HCT116 (cell line): ENCODE measurements around the gene USP30. TPM values are rescaled to one million over a fixed set of nuclear protein-coding genes. Genes with fewer than 3 reads are reported as not detected.

ENCODE experiments used
- ATAC-seq: fragments of 200-7000 bp; cut with Tn5 transposase; 2 replicates; pipeline ENCODE4 v1.9.1; 2020; ENCODE audit warnings: mild to moderate bottlenecking, moderate library complexity
- BruUV-seq: library from RNA; stranded (reverse); fragments of 400-500 nt; replicated peaks from 2 replicates; lab custom pipeline; 2021; lab: Mats Ljungman, UMichigan
- CTCF ChIA-PET: fragments of 300-600 bp; sonication (Branson Sonifier 250); formaldehyde crosslinking; loops from one replicate; lab custom pipeline; 2021; ENCODE audit warnings: antibody characterized with exemption; lab: Charles Lee
- POLR2A ChIA-PET: fragments of 300-600, 350-600 bp; sonication (Branson Sonifier 250); formaldehyde crosslinking; loops from one replicate; lab custom pipeline; 2021; ENCODE audit warnings: antibody characterized with exemption; lab: Charles Lee
- RAD21 ChIA-PET, 2 experiments: fragments of 300-600 bp; sonication (Branson Sonifier 250); formaldehyde crosslinking; loops; one replicate each; lab custom pipeline; 2023; ENCODE audit warnings: low total read pairs in 2 of 2; ENCODE audit not compliant: uncharacterized antibody in 2 of 2, unreplicated experiment in 2 of 2, low non-redundant PET in 1 of 2; lab: Charles Lee
- DNase-seq: peaks from one replicate; pipeline ENCODE4 v3.0.0-alpha.2; 2010; ENCODE audit warnings: low read depth, low spot score
- H2AFZ ChIP-seq: fragments of 200-600 bp; shearing (Covaris generic), sonication (generic); 2 replicates; pipeline ENCODE4 v1.6.1; 2017; ENCODE audit warnings: low read depth, mixed run types, mixed read lengths, antibody characterized with exemption, low read length; ENCODE audit not compliant: poor library complexity, severe bottlenecking
- H3K27ac ChIP-seq: 2 replicates; pipeline ENCODE4 v1.5.1; 2012; ENCODE audit warnings: low read depth, low read length
- H3K27me3 ChIP-seq: fragments of 200-600 bp; sonication (generic); 2 replicates; pipeline ENCODE4 v1.6.1; 2016; ENCODE audit warnings: mixed run types, low read length, mixed read lengths; ENCODE audit not compliant: insufficient read depth
- H3K36me3 ChIP-seq, 2 experiments: fragments of 200-500 bp in 1 of 2; fragments of 200-600 bp in 1 of 2; sonication (Bioruptor generic) in 1 of 2; sonication (generic) in 1 of 2; 2 replicates each; pipeline versions ENCODE4 v1.5.1 to v1.6.1; 2014 to 2016; ENCODE audit warnings: low read length in 2 of 2, inconsistent platforms in 1 of 2, mixed read lengths in 1 of 2, mixed run types in 1 of 2; ENCODE audit not compliant: insufficient read depth in 2 of 2, control insufficient read depth in 1 of 2
- H3K4me1 ChIP-seq, 2 experiments: fragments of 200-600 bp in 1 of 2; sonication (generic) in 1 of 2; 2 replicates each; pipeline versions ENCODE4 v1.5.1 to v1.6.1; 2012 to 2017; ENCODE audit warnings: low read length in 2 of 2, inconsistent platforms in 1 of 2, mild to moderate bottlenecking in 1 of 2, mixed read lengths in 1 of 2, mixed run types in 1 of 2, moderate library complexity in 1 of 2; ENCODE audit not compliant: insufficient read depth in 2 of 2, control insufficient read depth in 1 of 2
- H3K4me2 ChIP-seq: fragments of 200-600 bp; sonication (generic); 2 replicates; pipeline ENCODE4 v1.6.1; 2017; ENCODE audit warnings: mixed run types, low read length, mixed read lengths
- H3K4me3 ChIP-seq, 2 experiments: fragments of 200-600 bp in 1 of 2; sonication (generic) in 1 of 2; replicated peaks in 1 of 2; 2 replicates each; pipeline ENCODE4 v1.5.1; 2011 to 2016; ENCODE audit warnings: low read length in 2 of 2, control low read depth in 1 of 2, low read depth in 1 of 2, mild to moderate bottlenecking in 1 of 2, mixed read lengths in 1 of 2, mixed run types in 1 of 2
- H3K79me2 ChIP-seq: fragments of 200-600 bp; sonication (generic); 2 replicates; pipeline ENCODE4 v1.6.1; 2017; ENCODE audit warnings: mild to moderate bottlenecking, mixed run types, low read length, moderate library complexity, mixed read lengths; ENCODE audit not compliant: insufficient read depth
- H3K9ac ChIP-seq: fragments of 200-600 bp; sonication (generic); 2 replicates; pipeline ENCODE4 v1.6.1; 2016; ENCODE audit warnings: low read length, mixed read lengths
- H3K9me2 ChIP-seq: fragments of 200-600 bp; sonication (generic), shearing (Covaris generic); 2 replicates; pipeline ENCODE4 v1.6.1; 2017; ENCODE audit warnings: mixed run types, mild to moderate bottlenecking, moderate library complexity; ENCODE audit not compliant: insufficient read depth
- H3K9me3 ChIP-seq, 2 experiments: fragments of 200-500 bp in 1 of 2; fragments of 200-600 bp in 1 of 2; sonication (Bioruptor generic) in 1 of 2; sonication (generic) in 1 of 2; 2 replicates each; pipeline ENCODE4 v1.6.1; 2014 to 2017; ENCODE audit warnings: low read length in 2 of 2, mixed read lengths in 2 of 2, inconsistent platforms in 1 of 2, low read depth in 1 of 2, mild to moderate bottlenecking in 1 of 2, mixed run types in 1 of 2, moderate library complexity in 1 of 2; ENCODE audit not compliant: control insufficient read depth in 1 of 2, insufficient read depth in 1 of 2
- H4K20me1 ChIP-seq: fragments of 200-600 bp; sonication (generic), shearing (Covaris generic); 2 replicates; pipeline ENCODE4 v1.6.1; 2017; ENCODE audit warnings: mixed run types, mild to moderate bottlenecking, moderate library complexity; ENCODE audit not compliant: insufficient read depth
- CEBPB ChIP-seq: IDR thresholded peaks from 2 replicates; pipeline ENCODE4 v1.6.1; 2012; ENCODE audit warnings: low read depth
- EGR1 ChIP-seq: IDR thresholded peaks from 2 replicates; pipeline ENCODE4 v1.6.1; 2012; ENCODE audit warnings: low read depth
- JUND ChIP-seq: IDR thresholded peaks from 2 replicates; pipeline ENCODE4 v1.6.1; 2012
- POLR2A ChIP-seq: IDR thresholded peaks from 2 replicates; pipeline ENCODE4 v1.7.0; 2011; ENCODE audit warnings: borderline replicate concordance; ENCODE audit not compliant: insufficient read depth, insufficient read length; ENCODE audit errors: extremely low read depth
- POLR2AphosphoS5 ChIP-seq: IDR thresholded peaks from 2 replicates; pipeline ENCODE4 v1.6.1; 2011; ENCODE audit warnings: mild to moderate bottlenecking, low read depth, low read length, moderate library complexity
- RAD21 ChIP-seq: IDR thresholded peaks from 2 replicates; pipeline ENCODE4 v1.6.1; 2012; ENCODE audit warnings: low read depth, mild to moderate bottlenecking
- REST ChIP-seq: IDR thresholded peaks from 2 replicates; pipeline ENCODE4 v1.6.1; 2012; ENCODE audit warnings: low read depth
- SIN3A ChIP-seq: IDR thresholded peaks from 2 replicates; pipeline ENCODE4 v1.6.1; 2012; ENCODE audit warnings: low read depth
- TCF7L2 ChIP-seq: IDR thresholded peaks from 2 replicates; pipeline ENCODE4 v1.7.0; 2011; ENCODE audit warnings: borderline replicate concordance, inconsistent platforms; ENCODE audit not compliant: insufficient read depth, insufficient read length; ENCODE audit errors: extremely low read depth
- ZBTB33 ChIP-seq: IDR thresholded peaks from 2 replicates; pipeline ENCODE4 v1.6.1; 2011; ENCODE audit warnings: mild to moderate bottlenecking, low read length, moderate library complexity; ENCODE audit not compliant: insufficient replicate concordance; ENCODE audit errors: extremely low read depth
- ZFX ChIP-seq: fragments of 450-650 bp; IDR thresholded peaks from 2 replicates; pipeline ENCODE4 v1.6.1; 2017
- intact Hi-C: fragments of 100-400 bp; cut with micrococcal nuclease; formaldehyde crosslinking; loops from 2 replicates; pipeline ENCODE4 v1.10.0; 2022
- total RNA-seq: library from RNA; stranded (reverse); gene quantifications from one replicate; pipeline ENCODE4 v1.2.1, GENCODE V29; 2021; ENCODE audit not compliant: unreplicated experiment
- TF ChIP-seq, protein P1 (sequence below): IDR thresholded peaks from 2 replicates; pipeline ENCODE4 v1.6.1; 2012

The USP30 gene
- total RNA-seq, 1 experiment from 2014 or later = 9.2 TPM

DNA sequence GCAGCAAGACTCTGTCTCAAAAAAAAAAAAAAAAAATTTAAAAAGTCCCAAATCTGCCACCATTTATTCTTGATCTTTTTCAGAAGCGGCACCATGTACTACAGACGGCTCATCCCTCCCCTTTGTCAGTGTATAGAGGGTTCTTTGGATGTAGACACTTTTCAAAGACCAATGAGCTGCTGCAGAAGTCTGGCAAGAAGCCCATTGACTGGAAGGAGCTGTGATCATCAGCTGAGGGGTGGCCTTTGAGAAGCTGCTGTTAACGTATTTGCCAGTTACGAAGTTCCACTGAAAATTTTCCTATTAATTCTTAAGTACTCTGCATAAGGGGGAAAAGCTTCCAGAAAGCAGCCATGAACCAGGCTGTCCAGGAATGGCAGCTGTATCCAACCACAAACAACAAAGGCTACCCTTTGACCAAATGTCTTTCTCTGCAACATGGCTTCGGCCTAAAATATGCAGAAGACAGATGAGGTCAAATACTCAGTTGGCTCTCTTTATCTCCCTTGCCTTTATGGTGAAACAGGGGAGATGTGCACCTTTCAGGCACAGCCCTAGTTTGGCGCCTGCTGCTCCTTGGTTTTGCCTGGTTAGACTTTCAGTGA, 57.5 kb downstream of the USP30 start:
- POLR2A ChIA-PET = no interaction called here
- Histone ChIP-seq H3K4me2 (no peak overlapping the region), H2AFZ (no peak overlapping the region), H3K9me3 (no peaks in the 10 kb centered on the region), H3K79me2 (no peaks in the 10 kb centered on the region; the same call in 1 of the 2 replicates), H3K4me1 (no peaks in the 10 kb centered on the region), H3K36me3 (peaks cover 19 to 23% of the 10 kb centered on the region in 2 experiments; a peak in 3 of 4 replicates), H3K9me2 (no peaks in the 10 kb centered on the region), H4K20me1 (no peaks in the 10 kb centered on the region), H3K4me3 (no peak overlapping the region), H3K27me3 (no peaks in the 10 kb centered on the region), H3K27ac (no peak overlapping the region), H3K9ac (no peak overlapping the region)
- RAD21 ChIA-PET = no interaction called here
- intact Hi-C loops = no loop called here
- no peak for TF ChIP-seq RAD21
- TF ChIP-seq CEBPB = no peak
- TF ChIP-seq ZFX = no peak
- TF ChIP-seq, protein P1, sequence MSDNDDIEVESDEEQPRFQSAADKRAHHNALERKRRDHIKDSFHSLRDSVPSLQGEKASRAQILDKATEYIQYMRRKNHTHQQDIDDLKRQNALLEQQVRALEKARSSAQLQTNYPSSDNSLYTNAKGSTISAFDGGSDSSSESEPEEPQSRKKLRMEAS = no peak
- TF ChIP-seq POLR2AphosphoS5 = no peak
- no peak for TF ChIP-seq EGR1
- no peak for TF ChIP-seq SIN3A
- TF ChIP-seq ZBTB33 = no peak
- TF ChIP-seq POLR2A = no peak
- TF ChIP-seq JUND = no peak
- no peak for TF ChIP-seq TCF7L2
- TF ChIP-seq REST = no peak
- DNase-seq (no peak), ATAC-seq (no peak)
- CTCF ChIA-PET = interaction anchor here (1.2 to 1.4 kb wide), 2 partner anchors 17 to 276 kb away, joined by 3 to 4 read pairs; partner anchors contain the start of gene ALKBH2
- BruUV-seq = TSS peak; percentile 62
